PC-9 (cell line): ENCODE data around the gene ARHGAP22. TPM values are rescaled to one million over a fixed set of nuclear protein-coding genes. Genes with fewer than 3 reads are reported as not detected.

Source experiments
- BruUV-seq: library from RNA; stranded (reverse); fragments of 400-500 nt; replicated peaks from 2 replicates; lab custom pipeline; 2021; lab: Mats Ljungman, UMichigan
- CTCF ChIA-PET: fragments of 300-600 bp; sonication (Branson Sonifier 250); formaldehyde crosslinking; loops from one replicate; lab custom pipeline; 2022; ENCODE audit warnings: antibody characterized with exemption; lab: Charles Lee
- POLR2A ChIA-PET: fragments of 300-600 bp; sonication (Branson Sonifier 250); formaldehyde crosslinking; loops from one replicate; lab custom pipeline; 2022; ENCODE audit warnings: antibody characterized with exemption; ENCODE audit not compliant: unreplicated experiment; lab: Charles Lee
- DNase-seq, 2 experiments: peaks; one replicate each; pipeline versions ENCODE4 v3.0.0 to v3.0.0-alpha.2; 2015 to 2022; ENCODE audit warnings: mixed read lengths in 1 of 2
- H2AFZ ChIP-seq: fragments of 200-600 bp; sonication (generic); 2 replicates; pipeline ENCODE4 v1.8.1; 2017; ENCODE audit warnings: antibody characterized with exemption
- H3F3A ChIP-seq: fragments of 200-600 bp; sonication (generic); 2 replicates; pipeline ENCODE4 v1.8.1; 2017; ENCODE audit warnings: antibody characterized with exemption, mild to moderate bottlenecking, low read depth; ENCODE audit not compliant: insufficient read depth
- H3K27ac ChIP-seq: fragments of 200-600 bp; sonication (generic); 2 replicates; pipeline ENCODE4 v1.6.1; 2016; ENCODE audit warnings: mixed run types
- H3K27me3 ChIP-seq: fragments of 200-600 bp; sonication (generic); 2 replicates; pipeline ENCODE4 v1.6.1; 2016; ENCODE audit warnings: low read depth, mixed run types; ENCODE audit not compliant: insufficient read depth
- H3K36me3 ChIP-seq: fragments of 200-600 bp; sonication (generic); 2 replicates; pipeline ENCODE4 v1.6.1; 2016; ENCODE audit warnings: low read depth, mixed run types
- H3K4me1 ChIP-seq: fragments of 200-600 bp; sonication (generic); replicated peaks from 2 replicates; pipeline ENCODE4 v1.6.1; 2016; ENCODE audit warnings: mixed run types; ENCODE audit not compliant: insufficient read depth
- H3K4me2 ChIP-seq: fragments of 200-600 bp; sonication (generic); 2 replicates; pipeline ENCODE4 v1.6.1; 2017; ENCODE audit warnings: mixed run types
- H3K4me3 ChIP-seq: fragments of 200-600 bp; sonication (generic); 2 replicates; pipeline ENCODE4 v1.6.1; 2016; ENCODE audit warnings: mixed run types
- H3K79me2 ChIP-seq: fragments of 200-600 bp; sonication (generic); 2 replicates; pipeline ENCODE4 v1.6.1; 2017; ENCODE audit warnings: low read depth, mixed run types
- H3K9me2 ChIP-seq: fragments of 200-600 bp; sonication (generic); 2 replicates; pipeline ENCODE4 v1.8.1; 2017; ENCODE audit warnings: mild to moderate bottlenecking; ENCODE audit not compliant: insufficient read depth
- H3K9me3 ChIP-seq: fragments of 200-600 bp; sonication (generic); 2 replicates; pipeline ENCODE4 v1.8.1; 2016; ENCODE audit warnings: low read depth; ENCODE audit not compliant: insufficient read depth
- H4K20me1 ChIP-seq: fragments of 200-600 bp; sonication (generic); 2 replicates; pipeline ENCODE4 v1.8.1; 2017; ENCODE audit not compliant: insufficient read depth
- EZH2 ChIP-seq: fragments of 200-600 bp; sonication (generic); IDR thresholded peaks from 2 replicates; pipeline ENCODE4 v1.8.0; 2017; ENCODE audit warnings: antibody characterized with exemption, low read depth
- intact Hi-C: fragments of 100-400 bp; cut with micrococcal nuclease; formaldehyde crosslinking; loops from one replicate; pipeline ENCODE4 v1.10.0; 2022; ENCODE audit not compliant: unreplicated experiment
- total RNA-seq: library from RNA; stranded (reverse); gene quantifications from 2 replicates; pipeline ENCODE4 v1.2.3, GENCODE V29; 2021
- TF ChIP-seq, protein P1 (sequence below): fragments of 200-600 bp; sonication (generic); conservative IDR thresholded peaks from 2 replicates; pipeline ENCODE4 v1.6.1; 2017; ENCODE audit warnings: mixed run types, antibody characterized with exemption, mild to moderate bottlenecking, moderate library complexity

ARHGAP22 gene
- total RNA-seq, 1 experiment from 2014 or later: 4.0 TPM

DNA sequence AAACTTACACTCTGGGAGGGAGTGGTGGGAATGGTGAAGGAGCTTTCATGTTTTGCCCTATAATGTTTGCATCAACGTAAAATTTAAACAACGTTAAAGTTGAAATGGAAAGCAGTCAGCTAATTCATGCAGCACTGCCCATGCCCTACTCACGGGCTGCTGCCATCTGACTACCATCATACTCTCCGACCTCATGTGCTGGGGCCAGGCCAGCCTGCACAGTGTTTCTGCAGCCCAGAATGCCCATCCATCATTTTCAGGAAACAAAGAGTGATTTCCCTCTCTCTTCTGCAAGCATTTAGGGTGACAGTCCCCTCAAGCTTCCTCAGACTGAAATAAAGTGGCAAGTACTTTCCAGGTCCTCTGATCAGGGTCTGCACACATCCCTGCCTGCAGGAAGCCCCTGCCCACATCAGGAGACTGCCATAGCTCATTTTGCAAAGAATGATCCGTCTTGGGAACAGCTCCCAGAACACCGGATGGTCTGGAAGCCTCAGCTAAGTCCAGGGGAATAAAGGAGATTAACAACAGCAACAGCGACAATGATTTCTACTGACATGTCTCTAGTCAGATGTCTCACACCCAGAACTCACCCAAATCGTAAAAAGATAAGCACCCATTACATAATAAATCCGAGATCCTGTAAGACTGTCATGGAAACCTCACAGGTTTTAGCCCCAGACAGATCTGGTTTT lies 40.3 kb downstream of the ARHGAP22 start:
- Histone ChIP-seq H3K27ac (no peak overlapping the region), H3K4me1 (no peaks in the 10 kb centered on the region), H3K27me3 (no peaks in the 10 kb centered on the region), H3K4me2 (no peak overlapping the region), H3F3A (no peaks in the 10 kb centered on the region), H4K20me1 (no peaks in the 10 kb centered on the region), H3K79me2 (no peaks in the 10 kb centered on the region), H3K4me3 (no peak overlapping the region), H3K9me3 (no peaks in the 10 kb centered on the region), H2AFZ (no peak overlapping the region), H3K36me3 (no peaks in the 10 kb centered on the region), H3K9me2 (peaks cover 4% of the 10 kb centered on the region; the same call in 1 of the 2 replicates)
- no peak for DNase-seq
- ChIA-PET POLR2A (no interaction called here), CTCF (no interaction called here)
- intact Hi-C loops: no loop called here
- TF ChIP-seq EZH2: no peak
- TF ChIP-seq, protein P1, sequence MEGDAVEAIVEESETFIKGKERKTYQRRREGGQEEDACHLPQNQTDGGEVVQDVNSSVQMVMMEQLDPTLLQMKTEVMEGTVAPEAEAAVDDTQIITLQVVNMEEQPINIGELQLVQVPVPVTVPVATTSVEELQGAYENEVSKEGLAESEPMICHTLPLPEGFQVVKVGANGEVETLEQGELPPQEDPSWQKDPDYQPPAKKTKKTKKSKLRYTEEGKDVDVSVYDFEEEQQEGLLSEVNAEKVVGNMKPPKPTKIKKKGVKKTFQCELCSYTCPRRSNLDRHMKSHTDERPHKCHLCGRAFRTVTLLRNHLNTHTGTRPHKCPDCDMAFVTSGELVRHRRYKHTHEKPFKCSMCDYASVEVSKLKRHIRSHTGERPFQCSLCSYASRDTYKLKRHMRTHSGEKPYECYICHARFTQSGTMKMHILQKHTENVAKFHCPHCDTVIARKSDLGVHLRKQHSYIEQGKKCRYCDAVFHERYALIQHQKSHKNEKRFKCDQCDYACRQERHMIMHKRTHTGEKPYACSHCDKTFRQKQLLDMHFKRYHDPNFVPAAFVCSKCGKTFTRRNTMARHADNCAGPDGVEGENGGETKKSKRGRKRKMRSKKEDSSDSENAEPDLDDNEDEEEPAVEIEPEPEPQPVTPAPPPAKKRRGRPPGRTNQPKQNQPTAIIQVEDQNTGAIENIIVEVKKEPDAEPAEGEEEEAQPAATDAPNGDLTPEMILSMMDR: no peak
- BruUV-seq: no TSS peak

DNA sequence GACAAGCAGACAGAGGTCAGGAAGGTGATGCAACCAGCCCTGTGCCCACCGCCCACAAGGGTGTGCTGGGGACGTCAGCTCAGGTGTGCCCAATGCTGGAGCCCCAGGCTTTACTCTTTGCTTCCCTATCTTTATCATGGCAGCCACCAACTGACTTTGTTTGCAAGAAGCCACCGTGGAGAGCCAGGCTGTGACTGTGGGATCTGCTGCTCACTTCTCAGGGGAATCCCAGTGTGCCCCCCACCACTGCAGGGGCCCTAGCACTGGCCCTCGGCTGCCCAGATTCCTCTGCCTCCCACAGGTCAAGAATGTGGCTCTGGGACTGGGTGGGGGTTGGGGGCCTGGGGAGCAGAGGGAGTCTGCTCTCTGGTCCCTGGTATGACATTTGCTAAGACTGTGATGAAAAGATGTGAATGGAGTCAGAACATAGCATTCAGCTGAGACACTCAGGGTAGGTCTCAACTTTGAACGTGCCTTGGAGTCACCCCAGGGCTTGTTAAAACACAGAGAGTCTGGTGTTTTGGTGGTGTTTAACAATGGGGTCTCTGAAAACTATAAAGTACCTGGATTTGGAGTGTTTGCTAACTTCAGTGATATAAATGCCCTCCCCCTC lies 47.3 kb downstream of the ARHGAP22 start:
- Histone ChIP-seq H3K27ac (no peak overlapping the region), H3K27me3 (no peaks in the 10 kb centered on the region), H3K4me1 (no peaks in the 10 kb centered on the region), H3K4me2 (no peak overlapping the region), H2AFZ (no peak overlapping the region), H3K4me3 (no peak overlapping the region), H3K36me3 (no peaks in the 10 kb centered on the region), H3K9me3 (no peaks in the 10 kb centered on the region), H3F3A (no peaks in the 10 kb centered on the region), H4K20me1 (no peaks in the 10 kb centered on the region), H3K79me2 (no peaks in the 10 kb centered on the region), H3K9me2 (no peaks in the 10 kb centered on the region)
- no peak for DNase-seq
- POLR2A ChIA-PET: no interaction called here
- CTCF ChIA-PET: no interaction called here
- intact Hi-C loops: no loop called here
- no TSS peak for BruUV-seq
- TF ChIP-seq, protein P1: no peak
- TF ChIP-seq EZH2: no peak

DNA sequence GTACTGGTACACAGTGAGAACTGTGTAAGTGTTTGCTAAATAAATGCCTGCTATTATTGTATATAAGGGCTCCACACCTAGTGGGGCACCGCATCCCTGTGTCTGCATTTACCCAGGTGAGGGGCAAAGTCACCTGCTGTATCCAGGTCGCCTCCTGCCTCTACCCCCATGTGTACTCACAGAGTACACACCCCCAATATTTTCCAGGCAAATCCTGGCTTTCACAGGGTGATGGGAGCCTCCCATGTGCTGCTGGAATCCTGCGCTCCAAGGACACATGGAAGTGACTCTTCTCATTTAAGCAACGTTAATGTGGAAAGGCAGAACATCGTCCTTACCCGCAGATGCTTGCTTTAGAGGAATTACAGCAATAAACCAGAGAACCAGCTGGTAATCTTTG lies 48.2 kb downstream of the ARHGAP22 start:
- no peaks in the 10 kb centered on the region for H3K9me2 ChIP-seq
- H3K4me1 ChIP-seq: no peaks in the 10 kb centered on the region
- no peak for DNase-seq
- no peaks in the 10 kb centered on the region for H3K27me3 ChIP-seq
- no peaks in the 10 kb centered on the region for H3K79me2 ChIP-seq
- no peaks in the 10 kb centered on the region for H3F3A ChIP-seq
- no peak overlapping the region for H3K4me3 ChIP-seq
- H3K36me3 ChIP-seq: no peaks in the 10 kb centered on the region
- ChIA-PET POLR2A (no interaction called here), CTCF (no interaction called here)
- no peak overlapping the region for H3K27ac ChIP-seq
- H3K9me3 ChIP-seq: no peaks in the 10 kb centered on the region
- H2AFZ ChIP-seq: no peak overlapping the region
- BruUV-seq: no TSS peak
- no peak overlapping the region for H3K4me2 ChIP-seq
- intact Hi-C loops: no loop called here
- no peaks in the 10 kb centered on the region for H4K20me1 ChIP-seq
- no peak for TF ChIP-seq EZH2
- TF ChIP-seq, protein P1: no peak
